GM19467 (cell line): ENCODE measurements around the gene GFER.
"Not testable (repeated sequence)": the region's sequence is repeated elsewhere in the genome, so short reads cannot be mapped to it uniquely, and the experiment has no call there.

Experiments
- ATAC-seq: cut with Tn5 transposase; IDR thresholded peaks from one replicate; pipeline ENCODE4 v1.9.1; 2021; ENCODE audit warnings: mild to moderate bottlenecking, moderate library complexity; ENCODE audit not compliant: unreplicated experiment

The GFER gene

DNA sequence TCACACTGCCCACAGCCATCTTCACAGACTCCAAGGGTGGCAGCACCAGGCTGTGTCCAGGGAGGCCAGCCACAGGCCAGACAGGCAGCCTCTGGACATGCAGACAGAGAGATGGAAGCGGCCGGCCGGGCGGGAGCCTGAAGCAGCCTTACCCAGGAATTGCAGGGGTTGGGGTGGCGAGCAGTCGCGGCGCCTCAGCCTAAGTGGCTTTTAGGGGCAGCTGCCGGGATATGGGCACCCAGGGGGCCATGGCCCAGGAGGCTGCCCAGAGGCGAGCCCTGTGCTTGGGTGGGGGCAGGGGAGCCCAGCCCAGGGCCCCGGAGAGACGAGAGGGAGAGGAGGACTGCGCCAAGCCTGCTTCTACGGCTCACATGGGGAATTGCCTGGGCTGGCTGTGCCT, 41.3 kb downstream of the GFER start:
- ATAC-seq = no peak

DNA sequence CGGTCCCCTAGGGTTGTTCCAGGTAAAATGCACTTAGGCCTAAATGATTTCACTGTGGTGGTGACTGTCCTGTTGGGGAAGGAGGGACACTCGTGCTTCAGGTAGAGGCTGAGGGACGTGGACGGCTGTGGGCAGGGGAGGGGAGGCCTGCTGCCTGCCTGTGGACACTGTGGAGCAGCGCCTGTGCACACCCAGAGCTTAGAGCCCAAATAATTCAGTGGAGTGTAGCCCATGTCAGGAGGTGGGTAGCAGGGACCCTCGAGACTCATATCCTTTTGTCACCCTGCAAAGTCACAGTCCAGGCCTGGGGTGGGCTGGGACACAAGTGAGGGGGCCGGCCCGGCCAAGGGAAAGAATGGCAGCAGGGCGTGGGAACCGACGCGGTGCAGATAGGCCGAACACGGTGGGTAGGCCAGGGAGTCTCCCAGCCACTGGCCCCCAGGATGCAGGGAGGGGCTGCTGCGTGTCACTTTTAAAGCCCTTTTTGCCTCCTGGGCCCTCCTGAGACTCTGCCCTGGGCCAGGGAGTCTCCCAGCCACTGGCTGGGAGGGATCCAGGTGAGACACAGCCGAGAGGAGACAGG, 42.0 kb downstream of the GFER start:
- ATAC-seq = no peak

DNA sequence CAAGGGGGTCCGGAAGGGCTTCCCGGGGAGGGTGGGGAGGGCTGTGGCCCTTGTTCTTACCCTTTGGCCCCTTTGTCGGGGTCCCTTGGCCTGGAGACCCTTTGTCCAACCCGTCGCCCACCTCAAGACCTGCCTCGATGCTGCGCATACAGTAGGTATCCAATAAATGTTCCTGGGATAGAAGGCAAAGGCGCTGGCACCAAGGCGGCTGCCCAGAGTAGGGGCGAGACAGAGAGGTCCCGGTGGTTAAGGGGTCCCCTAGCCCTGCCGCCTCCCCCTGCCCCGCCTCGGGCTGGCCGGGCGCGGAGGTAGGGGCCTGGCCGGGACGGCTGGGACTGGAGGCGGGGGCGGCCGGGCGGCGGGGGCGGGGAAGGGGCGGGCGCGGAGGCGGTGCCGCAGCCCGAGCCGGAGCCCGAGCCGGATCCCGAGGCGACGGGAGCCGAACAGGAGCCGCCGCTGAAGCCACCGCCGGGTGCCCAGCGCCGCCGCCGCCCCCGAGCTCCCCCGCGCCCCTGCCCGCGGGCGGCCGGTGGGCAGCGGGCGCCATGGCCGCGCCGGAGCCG, 42.5 kb downstream of the GFER start, which contains the start of gene NHERF2:
Gene NHERF2 (plus strand): TSS at position 442 of the 563 bp plus-strand sequence. CDS start 104 bp downstream, at position 546.
- no peak for ATAC-seq

DNA sequence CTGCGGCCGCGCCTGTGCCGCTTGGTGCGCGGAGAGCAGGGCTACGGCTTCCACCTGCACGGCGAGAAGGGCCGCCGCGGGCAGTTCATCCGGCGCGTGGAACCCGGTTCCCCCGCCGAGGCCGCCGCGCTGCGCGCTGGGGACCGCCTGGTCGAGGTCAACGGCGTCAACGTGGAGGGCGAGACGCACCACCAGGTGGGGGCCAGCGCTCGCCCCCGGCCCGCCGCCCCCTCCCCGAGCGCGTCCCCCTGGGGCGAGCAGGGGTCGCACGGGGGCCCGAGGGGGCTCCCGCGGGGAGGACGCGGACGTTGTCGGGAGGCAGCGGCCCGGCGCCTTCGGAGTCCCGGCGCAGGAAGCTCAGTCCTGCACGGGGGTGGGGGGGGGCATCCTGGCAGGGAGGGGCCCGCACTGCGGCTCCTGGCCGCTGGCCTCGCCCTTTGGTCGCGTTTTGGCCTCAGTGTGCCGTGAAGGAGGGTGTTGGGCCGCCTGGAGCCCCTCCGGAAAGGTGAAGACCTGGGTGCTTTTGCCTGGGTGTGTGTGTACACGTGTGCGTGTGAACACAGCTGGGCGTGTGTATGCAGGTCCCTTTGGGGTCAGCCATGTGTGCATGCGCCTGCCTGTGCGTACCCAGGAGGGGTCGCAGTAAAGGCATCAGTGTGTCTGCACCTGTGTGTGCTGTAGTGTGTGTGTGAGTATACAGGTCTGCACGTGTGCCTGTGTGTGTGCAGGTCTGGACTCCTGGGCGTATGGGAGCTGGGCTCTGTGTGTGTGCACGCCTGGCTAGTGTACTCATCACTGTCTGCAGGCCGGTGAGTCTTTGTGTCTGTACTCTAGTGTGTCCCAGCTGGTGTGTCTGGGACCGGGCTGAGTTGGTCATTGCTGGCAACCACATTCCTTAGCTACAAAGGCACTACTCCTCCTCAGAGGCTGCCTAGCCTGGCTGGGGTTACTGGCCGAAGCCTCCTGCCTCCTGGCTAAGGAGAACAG, 43.3 kb downstream of the GFER start:
- ATAC-seq = no peak

DNA sequence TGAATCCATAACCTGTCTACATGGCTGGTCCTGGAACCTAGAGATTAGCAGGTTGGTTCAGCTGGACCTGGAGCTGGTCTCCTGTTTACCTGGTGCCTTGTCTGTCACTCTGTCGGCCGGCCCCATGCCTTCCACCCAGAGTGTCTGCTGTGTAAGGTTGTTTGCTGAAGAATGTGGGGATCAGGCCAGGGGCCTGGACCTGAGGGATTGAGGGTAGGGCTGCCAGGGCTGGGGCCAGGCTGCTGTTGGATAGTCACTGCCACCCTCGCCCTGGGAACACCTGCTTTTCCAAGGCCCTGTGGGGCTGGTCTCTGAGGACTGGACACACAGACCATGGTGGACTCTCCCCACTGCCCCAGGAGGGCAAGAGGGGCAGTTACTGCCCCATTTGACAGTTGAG, 44.2 kb downstream of the GFER start:
- no peak for ATAC-seq

DNA sequence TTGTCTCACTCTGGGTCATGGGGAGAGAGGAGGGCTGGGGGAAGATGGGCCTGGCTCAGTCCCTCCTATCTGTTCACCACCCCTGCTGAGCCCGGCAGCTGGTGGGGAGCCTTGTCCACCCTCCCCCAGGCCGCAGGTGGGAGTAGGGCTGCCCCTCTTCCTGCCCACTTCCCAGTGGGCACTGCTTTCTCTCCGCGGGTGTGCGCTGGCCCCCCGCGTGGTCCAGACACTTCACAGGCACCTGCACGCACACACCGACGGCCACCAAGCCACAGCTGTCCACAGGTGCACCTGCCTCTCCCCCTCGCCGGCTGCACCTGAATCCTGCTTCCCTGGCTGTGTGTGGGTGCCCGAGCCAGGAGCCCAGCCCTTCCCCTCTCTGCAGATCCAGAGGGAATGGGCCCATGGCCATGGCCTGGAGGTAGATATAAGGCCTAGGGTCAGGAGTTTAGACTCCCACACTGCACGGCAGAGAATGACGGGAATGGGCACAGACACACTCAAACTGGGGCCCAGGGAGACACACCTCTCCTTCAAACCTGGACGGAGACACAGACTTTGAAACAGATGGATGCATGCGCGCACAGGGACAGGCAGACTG, 44.7 kb downstream of the GFER start:
- no peak for ATAC-seq

DNA sequence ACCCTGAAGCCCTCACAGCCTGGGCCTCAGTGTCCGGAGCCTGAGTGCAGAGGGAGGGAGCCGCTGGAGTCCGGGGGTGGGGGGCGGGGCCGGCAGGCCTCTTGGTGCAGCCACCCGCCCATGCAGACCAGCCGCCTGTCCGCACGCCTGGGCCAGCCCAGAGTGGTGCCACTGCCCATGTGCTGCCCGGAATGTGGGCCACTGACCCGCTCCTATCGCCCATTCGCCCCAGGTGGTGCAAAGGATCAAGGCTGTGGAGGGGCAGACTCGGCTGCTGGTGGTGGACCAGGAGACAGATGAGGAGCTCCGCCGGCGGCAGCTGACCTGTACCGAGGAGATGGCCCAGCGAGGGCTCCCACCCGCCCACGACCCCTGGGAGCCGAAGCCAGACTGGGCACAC, 45.4 kb downstream of the GFER start:
- no peak for ATAC-seq

DNA sequence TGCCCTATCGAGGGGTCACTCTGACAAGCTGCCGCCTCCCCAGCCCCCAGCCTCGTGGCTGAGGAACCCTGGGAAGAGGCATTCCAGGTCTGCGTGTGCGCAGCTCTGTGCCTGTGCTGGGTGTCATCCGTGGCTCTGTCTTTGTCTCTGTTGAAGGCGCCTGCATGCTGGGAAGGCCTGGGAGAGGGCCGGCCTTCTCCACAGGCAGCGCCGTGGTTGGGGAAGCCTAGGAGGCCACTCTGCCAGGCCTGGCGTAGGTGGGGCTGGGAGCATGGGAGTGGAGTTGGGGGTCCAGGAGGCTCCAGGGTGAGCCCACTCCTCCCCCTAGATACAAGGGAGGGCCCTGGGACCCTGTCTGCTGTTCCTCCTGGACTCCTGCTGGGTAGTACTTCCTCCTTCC, 46.0 kb downstream of the GFER start:
- ATAC-seq = no peak

DNA sequence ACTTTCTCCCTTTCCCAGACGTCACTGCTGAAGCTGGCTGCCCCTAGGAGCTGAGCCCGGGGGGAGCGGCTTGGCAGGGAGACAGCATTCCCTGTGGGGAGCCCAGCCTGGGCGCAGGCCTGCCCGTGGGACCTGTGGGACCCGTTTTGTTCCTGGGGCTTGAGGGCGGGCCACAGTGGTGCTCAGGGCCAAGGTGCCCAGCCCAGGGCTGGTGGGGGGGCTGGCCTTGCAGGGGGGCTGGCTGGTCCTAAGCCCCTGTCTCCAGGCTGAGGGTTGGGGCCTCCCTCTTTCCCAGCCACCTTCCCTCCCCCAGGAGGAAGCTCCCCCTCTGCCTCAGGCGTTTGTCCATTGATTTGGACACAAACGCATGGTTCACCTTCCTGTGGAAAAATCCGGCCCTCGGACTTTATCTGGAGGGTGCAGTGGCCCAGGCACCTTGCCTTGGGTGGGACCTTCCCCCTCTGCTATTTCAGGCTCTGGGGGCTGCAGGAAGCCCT, 47.1 kb downstream of the GFER start:
- no peak for ATAC-seq

DNA sequence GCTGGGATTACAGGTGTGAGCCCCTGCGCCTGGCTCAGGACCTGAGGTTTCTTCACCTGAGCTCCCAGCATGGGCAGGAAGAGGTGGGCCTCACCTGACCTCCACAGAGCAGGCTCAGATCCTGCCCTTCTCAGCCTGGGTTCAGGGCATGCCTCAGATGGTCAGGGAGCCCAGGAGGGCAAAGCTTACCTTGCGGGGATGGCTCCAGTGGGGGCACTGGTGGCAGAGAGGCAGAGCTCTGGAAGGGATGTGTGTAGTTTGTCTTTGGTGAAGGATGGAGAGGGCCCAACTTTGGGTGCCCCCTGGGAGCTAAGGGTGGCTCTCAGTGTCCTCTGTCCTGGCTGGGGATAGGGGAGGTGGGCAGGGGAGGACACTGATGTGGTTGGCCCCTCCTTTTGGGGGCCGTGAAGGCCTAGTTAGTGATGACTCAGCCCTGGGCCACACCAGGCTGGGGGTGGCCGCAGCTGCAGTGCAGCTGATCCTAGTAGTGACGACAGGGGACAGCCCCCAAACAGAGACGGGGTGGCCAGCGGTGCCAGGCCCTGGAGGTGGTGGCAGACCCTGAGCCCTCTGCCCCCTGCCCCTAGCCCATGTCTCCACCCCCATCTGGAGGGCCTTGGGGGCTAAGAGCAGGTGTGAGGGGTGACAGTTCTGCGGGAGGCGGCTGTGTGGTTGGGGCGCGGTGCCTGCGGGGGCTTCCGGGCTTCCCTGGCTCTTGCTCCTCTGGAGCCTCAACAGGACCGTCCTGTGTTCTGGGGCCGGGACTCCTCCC, 48.5 kb downstream of the GFER start:
- no peak for ATAC-seq

DNA sequence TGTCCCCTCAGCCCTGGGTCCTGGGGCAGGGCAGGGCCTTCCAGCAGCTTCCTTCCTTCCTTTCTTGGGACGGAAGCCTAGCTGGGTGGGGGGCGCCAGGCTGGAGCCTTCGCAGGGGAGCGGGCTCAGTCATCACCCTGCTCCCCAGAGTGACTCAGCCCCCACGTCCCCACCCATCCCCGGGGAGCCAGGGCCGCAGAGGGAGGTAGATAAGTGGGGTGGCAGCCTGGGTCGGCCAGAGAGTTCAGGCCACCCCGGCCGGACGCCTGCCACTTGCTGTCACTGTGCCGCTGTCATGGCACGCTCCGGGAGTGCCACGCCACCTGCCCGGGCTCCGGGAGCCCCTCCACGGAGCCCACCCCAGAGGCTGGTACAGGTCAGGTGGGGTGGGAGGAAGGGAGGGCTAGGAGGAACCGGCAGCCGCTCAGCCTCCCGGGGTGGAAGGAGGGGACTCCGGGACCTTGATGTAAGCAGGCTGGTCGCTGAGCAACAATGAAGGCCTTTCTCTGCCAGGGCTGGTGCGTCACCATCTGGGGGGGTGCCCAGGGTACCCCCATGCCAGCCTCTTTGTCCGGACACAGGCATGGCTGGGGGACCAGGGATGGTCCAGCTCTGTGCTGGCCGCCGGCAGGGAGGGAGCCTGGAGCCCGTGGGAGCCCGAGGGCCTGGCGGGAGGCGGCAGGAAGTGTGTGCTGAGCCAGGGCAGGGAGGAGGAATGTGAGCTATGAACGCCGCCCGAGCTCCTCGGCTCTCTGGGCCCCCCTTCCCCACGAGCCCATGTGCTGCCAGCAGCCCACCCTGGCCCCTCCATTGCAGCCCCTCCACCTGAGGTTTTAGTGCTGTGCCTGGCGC, 49.3 kb downstream of the GFER start:
- ATAC-seq = no peak

DNA sequence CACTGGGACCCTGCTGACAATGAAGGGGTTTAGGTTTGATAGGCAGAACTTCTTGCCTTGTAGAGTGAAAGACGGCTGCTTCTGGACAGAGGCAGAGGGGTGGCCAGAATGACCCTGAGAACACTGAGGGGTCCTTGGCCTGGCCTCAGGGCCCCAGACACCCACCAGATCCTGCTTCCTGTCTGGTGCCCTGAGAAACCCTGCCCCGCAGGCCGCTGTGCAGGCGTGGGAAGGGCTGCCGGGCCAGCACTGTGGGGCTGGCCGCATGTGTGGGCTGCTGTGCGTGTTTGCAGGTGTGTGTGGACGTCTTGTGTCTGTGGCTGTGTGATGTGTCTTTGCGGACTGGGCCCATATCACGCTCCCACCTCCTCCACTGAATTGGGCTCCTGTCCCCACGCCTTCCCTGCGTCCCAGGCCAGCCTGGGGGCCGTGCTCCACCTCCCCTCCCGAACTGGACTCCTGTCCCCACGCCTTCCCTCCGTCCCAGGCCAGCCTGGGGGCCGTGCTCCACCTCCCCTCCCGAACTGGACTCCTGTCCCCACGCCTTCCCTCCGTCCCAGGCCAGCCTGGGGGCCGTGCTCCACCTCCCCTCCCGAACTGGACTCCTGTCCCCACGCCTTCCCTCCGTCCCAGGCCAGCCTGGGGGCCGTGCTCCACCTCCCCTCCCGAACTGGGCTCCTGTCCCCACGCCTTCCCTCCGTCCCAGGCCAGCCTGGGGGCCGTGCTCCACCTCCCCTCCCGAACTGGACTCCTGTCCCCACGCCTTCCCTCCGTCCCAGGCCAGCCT, 50.1 kb downstream of the GFER start:
- not testable (repeated sequence) for ATAC-seq

DNA sequence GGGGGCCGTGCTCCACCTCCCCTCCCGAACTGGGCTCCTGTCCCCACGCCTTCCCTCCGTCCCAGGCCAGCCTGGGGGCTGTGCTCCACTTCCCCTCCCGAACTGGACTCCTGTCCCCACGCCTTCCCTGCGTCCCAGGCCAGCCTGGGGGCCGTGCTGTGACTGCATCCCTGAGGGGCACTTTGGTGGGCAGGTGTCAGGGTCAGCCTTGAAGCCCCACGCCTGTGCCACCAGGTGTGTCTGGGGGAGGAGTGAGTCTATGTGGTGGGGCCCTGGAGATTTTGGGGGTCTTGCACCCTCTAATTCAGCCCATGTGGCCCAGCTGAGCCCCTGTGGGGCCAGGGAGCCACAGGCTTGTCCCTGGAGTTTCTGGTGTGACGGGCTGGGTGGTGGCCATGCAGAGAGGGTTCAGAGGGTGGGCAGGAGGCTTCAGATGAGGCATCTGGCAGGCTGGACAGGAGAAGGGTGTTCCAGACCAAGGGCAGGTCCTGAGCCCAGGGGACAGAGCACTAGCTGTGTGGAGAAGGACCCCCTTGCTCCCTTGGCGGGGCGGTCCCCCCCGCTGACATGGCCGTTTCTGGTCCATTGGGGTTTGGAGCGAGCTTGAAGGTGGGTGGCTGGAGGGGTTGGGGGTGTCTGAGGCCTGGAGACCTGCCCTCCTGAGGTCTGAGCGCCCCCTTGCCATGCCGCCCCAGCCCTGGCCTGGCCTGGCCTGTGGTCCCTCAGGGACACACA, 50.9 kb downstream of the GFER start:
- no peak for ATAC-seq

DNA sequence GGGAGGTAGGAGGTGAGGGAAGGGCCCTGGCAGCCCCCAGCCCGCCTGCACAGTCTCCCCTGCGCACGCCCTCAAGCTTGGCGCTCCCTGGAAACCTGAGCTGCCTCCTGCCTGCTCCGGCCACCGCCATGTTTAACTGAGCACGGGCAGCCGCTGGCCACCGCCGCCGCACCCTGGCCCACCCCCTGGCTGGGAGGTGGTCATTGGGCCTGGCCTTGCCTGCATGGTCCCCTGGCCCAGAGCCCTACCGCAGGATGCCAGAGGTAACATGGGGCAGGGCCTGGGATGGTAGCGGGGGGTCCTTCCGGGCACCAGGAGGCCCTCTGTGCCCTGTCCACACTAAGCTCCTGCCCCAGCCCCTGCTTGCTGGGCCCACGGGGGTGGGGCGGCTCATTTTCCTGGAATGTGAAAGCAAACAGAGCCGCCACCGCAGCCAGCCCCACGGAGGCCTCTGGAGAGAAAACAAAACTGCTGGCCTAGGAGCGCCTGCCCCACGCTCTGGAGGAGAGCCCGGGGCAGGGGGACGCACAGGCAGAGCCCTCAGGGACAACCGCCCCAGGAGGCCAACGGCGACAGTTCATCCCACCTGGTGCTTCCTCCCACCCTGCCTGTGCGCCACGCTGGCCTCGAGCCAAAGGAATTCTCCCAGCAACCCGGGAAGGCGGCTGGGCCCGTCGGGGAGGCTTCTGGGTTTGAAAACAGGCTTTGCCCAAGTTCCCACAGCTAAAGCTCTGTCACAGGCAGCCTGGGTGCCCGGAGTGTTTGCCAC, 51.6 kb downstream of the GFER start:
- no peak for ATAC-seq

DNA sequence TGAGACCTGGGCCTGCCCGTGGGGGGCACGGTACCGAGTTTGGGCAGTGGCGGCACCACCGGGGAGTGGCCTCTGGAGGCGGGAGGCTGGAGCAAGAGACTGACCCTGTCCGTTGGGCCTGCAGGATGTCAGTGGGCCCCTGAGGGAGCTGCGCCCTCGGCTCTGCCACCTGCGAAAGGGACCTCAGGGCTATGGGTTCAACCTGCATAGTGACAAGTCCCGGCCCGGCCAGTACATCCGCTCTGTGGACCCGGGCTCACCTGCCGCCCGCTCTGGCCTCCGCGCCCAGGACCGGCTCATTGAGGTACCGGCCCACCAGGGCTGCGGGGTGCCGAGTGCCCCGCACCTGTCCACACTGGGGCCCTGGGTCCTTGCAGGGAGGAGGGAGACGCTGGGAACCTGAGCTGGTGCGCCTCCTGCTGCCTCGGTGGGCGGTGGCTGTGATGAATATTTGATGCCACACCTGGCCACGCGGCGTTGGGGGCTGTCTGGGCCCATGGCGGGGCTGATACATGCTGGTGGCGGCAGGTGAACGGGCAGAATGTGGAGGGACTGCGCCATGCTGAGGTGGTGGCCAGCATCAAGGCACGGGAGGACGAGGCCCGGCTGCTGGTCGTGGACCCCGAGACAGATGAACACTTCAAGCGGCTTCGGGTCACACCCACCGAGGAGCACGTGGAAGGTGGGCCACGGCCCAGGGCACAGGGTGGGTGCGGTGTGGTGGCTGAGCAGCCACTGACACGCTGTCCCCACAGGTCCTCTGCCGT, 52.4 kb downstream of the GFER start:
- ATAC-seq = no peak

DNA sequence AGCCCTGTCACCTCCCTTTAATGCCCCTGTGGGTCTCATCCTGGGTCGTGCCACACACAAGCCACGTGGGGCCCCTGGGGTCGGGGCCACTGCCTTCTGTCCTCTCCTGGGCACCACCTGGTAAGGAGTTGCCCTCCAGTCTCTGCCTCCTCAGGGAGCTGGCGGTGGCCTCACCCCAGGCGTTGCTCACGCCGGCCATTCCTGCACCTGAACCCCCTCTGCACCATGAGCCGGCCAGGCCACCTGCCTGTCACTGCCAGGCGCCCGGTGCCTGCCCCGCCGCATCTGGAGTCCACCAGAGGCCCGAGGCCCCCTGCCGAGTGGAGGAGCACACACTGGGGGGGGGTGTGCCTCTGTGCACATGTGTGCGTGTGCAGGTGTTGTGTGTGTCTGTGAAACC, 53.1 kb downstream of the GFER start:
- ATAC-seq = no peak
